Measurements from ENCODE around the gene PCDHA3. TPM values are rescaled to one million over a fixed set of nuclear protein-coding genes. Genes with fewer than 3 reads are reported as not detected.
"Not testable (repeated sequence)": the region's sequence is repeated elsewhere in the genome, so short reads cannot be mapped to it uniquely, and the experiment has no call there.

PCDHA3 gene
- total and polyA plus RNA-seq, 4 donors = 0.07 to 0.74 (median 0.26) TPM

DNA sequence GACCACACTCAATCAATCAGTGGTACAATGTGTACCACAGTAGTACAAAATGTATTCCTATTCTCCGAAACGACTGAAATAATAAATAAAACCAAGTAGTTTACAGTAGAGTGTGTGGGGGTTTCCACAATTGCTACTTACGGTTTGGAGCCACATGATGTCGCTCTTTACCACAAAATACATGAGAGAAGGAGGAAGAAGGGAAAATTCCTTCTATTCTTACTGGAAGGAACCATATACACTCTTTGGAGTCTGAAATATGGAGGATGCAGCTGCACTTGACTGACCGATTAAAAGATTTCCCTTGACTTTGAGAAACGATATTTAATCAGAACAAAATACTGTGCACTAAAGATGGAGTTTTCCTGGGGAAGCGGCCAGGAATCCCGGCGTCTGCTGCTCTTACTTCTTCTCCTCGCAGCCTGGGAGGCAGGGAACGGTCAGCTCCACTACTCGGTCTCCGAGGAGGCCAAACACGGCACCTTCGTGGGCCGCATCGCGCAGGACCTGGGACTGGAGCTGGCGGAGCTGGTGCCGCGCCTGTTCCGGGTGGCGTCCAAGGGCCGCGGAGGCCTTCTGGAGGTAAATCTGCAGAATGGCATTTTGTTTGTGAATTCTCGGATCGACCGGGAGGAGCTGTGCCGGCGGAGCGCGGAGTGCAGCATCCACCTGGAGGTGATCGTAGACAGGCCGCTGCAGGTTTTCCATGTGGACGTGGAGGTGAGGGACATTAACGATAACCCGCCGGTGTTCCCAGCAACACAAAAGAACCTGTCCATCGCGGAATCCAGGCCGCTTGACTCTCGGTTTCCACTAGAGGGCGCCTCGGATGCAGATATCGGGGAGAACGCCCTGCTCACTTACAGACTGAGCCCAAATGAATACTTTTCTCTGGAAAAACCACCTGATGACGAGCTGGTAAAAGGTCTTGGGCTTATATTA lies 6.2 kb downstream of the PCDHA3 start, which contains the start of gene PCDHA4:
PCDHA4 (plus strand) TSS at position 235 of the 942 bp plus-strand sequence.
- WGBS, 2 donors = 17 to 19% methylated on average over 35 to 37 of the region's 47 CpGs
- peaks cover 0 to 34% (median 4%) of the 10 kb centered on the region in 4 donors for H3K9me3 ChIP-seq (ENCODE audit: control insufficient read depth in 4 of 4, insufficient read depth in 3 of 4, low read length in 3 of 4)
- no peak within 1 kb of the TSS for H3K4me3 ChIP-seq
- H3K9ac ChIP-seq (ENCODE audit: insufficient read depth in 1 of 2, low read length in 2 of 2) = no peak within 1 kb of the TSS
- H3K27ac ChIP-seq (ENCODE audit: low read depth in 1 of 2, low read length in 1 of 2) = no peak within 1 kb of the TSS
- H3K36me3 ChIP-seq (ENCODE audit: control insufficient read depth in 4 of 4, insufficient read depth in 4 of 4, low read length in 4 of 4) = no peaks in the 10 kb centered on the region
- TF ChIP-seq, protein P1, sequence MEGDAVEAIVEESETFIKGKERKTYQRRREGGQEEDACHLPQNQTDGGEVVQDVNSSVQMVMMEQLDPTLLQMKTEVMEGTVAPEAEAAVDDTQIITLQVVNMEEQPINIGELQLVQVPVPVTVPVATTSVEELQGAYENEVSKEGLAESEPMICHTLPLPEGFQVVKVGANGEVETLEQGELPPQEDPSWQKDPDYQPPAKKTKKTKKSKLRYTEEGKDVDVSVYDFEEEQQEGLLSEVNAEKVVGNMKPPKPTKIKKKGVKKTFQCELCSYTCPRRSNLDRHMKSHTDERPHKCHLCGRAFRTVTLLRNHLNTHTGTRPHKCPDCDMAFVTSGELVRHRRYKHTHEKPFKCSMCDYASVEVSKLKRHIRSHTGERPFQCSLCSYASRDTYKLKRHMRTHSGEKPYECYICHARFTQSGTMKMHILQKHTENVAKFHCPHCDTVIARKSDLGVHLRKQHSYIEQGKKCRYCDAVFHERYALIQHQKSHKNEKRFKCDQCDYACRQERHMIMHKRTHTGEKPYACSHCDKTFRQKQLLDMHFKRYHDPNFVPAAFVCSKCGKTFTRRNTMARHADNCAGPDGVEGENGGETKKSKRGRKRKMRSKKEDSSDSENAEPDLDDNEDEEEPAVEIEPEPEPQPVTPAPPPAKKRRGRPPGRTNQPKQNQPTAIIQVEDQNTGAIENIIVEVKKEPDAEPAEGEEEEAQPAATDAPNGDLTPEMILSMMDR (IDR thresholded peaks at IDR 0.05; ENCODE audit: control extremely low read depth, extremely low read depth) = no peak
- peaks cover 0 to 2% (median 0%) of the 10 kb centered on the region in 5 donors for H3K4me1 ChIP-seq (ENCODE audit: control insufficient read depth in 5 of 5, insufficient read depth in 5 of 5, low read length in 5 of 5)
- DNase-seq = no peak
- H3K27me3 ChIP-seq (ENCODE audit: control insufficient read depth in 3 of 3, insufficient read depth in 3 of 3, low read length in 2 of 3) = no peaks in the 10 kb centered on the region
- ATAC-seq (ENCODE audit: insufficient read depth, low FRiP score) = peak; percentile 69

DNA sequence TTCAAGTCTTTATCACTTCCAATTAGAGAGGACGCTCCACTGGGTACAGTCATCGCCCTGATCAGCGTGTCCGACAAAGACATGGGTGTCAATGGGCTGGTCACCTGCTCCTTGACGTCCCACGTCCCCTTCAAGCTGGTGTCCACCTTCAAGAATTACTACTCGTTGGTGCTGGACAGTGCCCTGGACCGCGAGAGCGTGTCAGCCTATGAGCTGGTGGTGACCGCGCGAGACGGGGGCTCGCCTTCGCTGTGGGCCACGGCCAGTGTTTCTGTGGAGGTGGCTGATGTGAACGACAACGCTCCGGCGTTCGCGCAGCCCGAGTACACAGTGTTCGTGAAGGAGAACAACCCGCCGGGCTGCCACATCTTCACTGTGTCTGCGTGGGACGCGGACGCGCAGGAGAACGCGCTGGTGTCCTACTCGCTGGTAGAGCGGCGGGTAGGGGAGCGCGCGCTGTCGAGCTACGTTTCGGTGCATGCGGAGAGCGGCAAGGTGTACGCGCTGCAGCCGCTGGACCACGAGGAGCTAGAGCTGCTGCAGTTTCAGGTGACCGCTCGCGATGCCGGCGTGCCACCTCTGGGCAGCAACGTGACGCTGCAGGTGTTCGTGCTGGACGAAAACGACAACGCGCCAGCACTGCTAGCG lies 7.5 kb downstream of the PCDHA3 start:
- DNase-seq; H3K9ac ChIP-seq (ENCODE audit: insufficient read depth in 1 of 2, low read length in 2 of 2); H3K36me3 ChIP-seq (ENCODE audit: control insufficient read depth in 4 of 4, insufficient read depth in 4 of 4, low read length in 4 of 4); H3K27me3 ChIP-seq (ENCODE audit: control insufficient read depth in 3 of 3, insufficient read depth in 3 of 3, low read length in 2 of 3); ATAC-seq (ENCODE audit: insufficient read depth, low FRiP score); H3K4me1 ChIP-seq (ENCODE audit: control insufficient read depth in 5 of 5, insufficient read depth in 5 of 5, low read length in 5 of 5); H3K27ac ChIP-seq (ENCODE audit: low read depth in 1 of 2, low read length in 1 of 2); H3K4me3 ChIP-seq: not testable (repeated sequence)
- 59 to 66% methylated on average over 62 of the region's 62 CpGs for WGBS, 2 donors
- peaks cover 0 to 22% (median 4%) of the 10 kb centered on the region in 4 donors for H3K9me3 ChIP-seq (ENCODE audit: control insufficient read depth in 4 of 4, insufficient read depth in 3 of 4, low read length in 3 of 4)

DNA sequence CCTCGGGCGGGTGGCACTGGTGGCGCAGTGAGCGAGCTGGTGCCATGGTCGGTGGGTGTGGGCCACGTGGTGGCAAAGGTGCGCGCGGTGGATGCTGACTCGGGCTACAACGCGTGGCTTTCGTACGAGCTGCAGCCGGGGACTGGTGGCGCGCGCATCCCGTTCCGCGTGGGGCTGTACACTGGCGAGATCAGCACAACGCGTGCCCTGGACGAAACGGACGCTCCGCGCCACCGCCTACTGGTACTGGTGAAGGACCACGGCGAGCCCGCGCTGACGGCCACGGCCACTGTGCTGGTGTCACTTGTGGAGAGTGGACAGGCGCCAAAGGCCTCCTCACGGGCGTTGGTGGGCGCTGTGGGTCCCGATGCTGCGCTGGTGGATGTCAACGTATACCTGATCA lies 8.0 kb downstream of the PCDHA3 start:
- no peaks in the 10 kb centered on the region for H3K27me3 ChIP-seq (ENCODE audit: control insufficient read depth in 3 of 3, insufficient read depth in 3 of 3, low read length in 2 of 3)
- H3K4me1 ChIP-seq (ENCODE audit: control insufficient read depth in 5 of 5, insufficient read depth in 5 of 5, low read length in 5 of 5) = no peaks in the 10 kb centered on the region
- no peaks in the 10 kb centered on the region for H3K36me3 ChIP-seq (ENCODE audit: control insufficient read depth in 4 of 4, insufficient read depth in 4 of 4, low read length in 4 of 4)
- no peak for ATAC-seq (ENCODE audit: insufficient read depth, low FRiP score)
- TF ChIP-seq, protein P1 (IDR thresholded peaks at IDR 0.05; ENCODE audit: control extremely low read depth, extremely low read depth) = no peak
- H3K4me3 ChIP-seq = no peak overlapping the region
- DNase-seq = no peak
- H3K9me3 ChIP-seq (ENCODE audit: control insufficient read depth in 4 of 4, insufficient read depth in 3 of 4, low read length in 3 of 4) = peaks cover 0 to 22% (median 4%) of the 10 kb centered on the region in 4 donors
- H3K9ac ChIP-seq (ENCODE audit: insufficient read depth in 1 of 2, low read length in 2 of 2) = no peak overlapping the region
- WGBS, 2 donors = 64 to 67% methylated on average over 42 to 43 of the region's 43 CpGs
- H3K27ac ChIP-seq (ENCODE audit: low read depth in 1 of 2, low read length in 1 of 2) = no peak overlapping the region
